Spinal cord (tissue), 10 donors: ENCODE results near the gene SEC23A. TPM values are rescaled to one million over a fixed set of nuclear protein-coding genes. Genes with fewer than 3 reads are reported as not detected.
A peak's percentile ranks its signal among the peaks of the same experiment; 100 is the strongest.
"Not testable (repeated sequence)": the region's sequence is repeated elsewhere in the genome, so short reads cannot be mapped to it uniquely, and the experiment has no call there.

Experiments
- DNase-seq, 6 donors: peaks; one replicate each; pipeline versions ENCODE4 v3.0.0 to v3.0.0-alpha.2; 2013 to 2015; ENCODE audit warnings: low spot score in 6 of 6, low read depth in 4 of 6
- H3K27ac ChIP-seq: one replicate; pipeline ENCODE4 v1.5.1; 2013; ENCODE audit warnings: low read depth, low read length, control low read depth
- H3K27me3 ChIP-seq: one replicate; pipeline ENCODE4 v1.6.1; 2013; ENCODE audit warnings: low read length; ENCODE audit not compliant: control insufficient read depth, insufficient read depth
- H3K36me3 ChIP-seq: one replicate; pipeline ENCODE4 v1.6.1; 2013; ENCODE audit warnings: low read length; ENCODE audit not compliant: control insufficient read depth, insufficient read depth
- H3K4me1 ChIP-seq: one replicate; pipeline ENCODE4 v1.6.1; 2013; ENCODE audit warnings: low read length; ENCODE audit not compliant: control insufficient read depth, insufficient read depth
- H3K4me3 ChIP-seq: one replicate; pipeline ENCODE4 v1.5.1; 2013; ENCODE audit warnings: low read depth, low read length, control low read depth
- H3K9me3 ChIP-seq: one replicate; pipeline ENCODE4 v1.6.1; 2013; ENCODE audit warnings: low read length; ENCODE audit not compliant: control insufficient read depth, insufficient read depth
- WGBS: methylation state at CpG from one replicate; pipeline ENCODE4 v1.1.5; 2013; ENCODE audit warnings: missing lambda C conversion rate; ENCODE audit not compliant: insufficient coverage; 5-methylcytosine and 5-hydroxymethylcytosine counted together
- polyA plus RNA-seq, 2 donors: library from polyadenylated mRNA; unstranded; fragments of 120-200 nt; gene quantifications; one replicate each; pipeline ENCODE4 v1.2.1, GENCODE V29; 2013; ENCODE audit not compliant: insufficient read length in 2 of 2
- total RNA-seq, 2 donors: library from RNA; depleted of rRNA in 1 of 2; stranded (reverse); fragments of 120-200 nt in 1 of 2; fragments of >200 nt in 1 of 2; gene quantifications; one replicate each; pipeline versions ENCODE4 v1.2.3 to v1.2.4, GENCODE V29; 2013 to 2014
- donor health status: healthy.

SEC23A gene
- total and polyA plus RNA-seq, 4 donors: 48.5 to 162 (median 81.9) TPM

- Histone ChIP-seq H3K36me3 (peaks cover 4% of the 10 kb centered on the region), H3K9me3 (no peaks in the 10 kb centered on the region), H3K27me3 (no peaks in the 10 kb centered on the region), H3K4me3 (peak within 1 kb of the TSS; percentile 83), H3K4me1 (peaks cover 5% of the 10 kb centered on the region), H3K27ac (peak within 1 kb of the TSS; percentile 81)
- peak; percentile 80 to 99 (median 92) for DNase-seq
- WGBS: 0% methylated on average over 32 of the region's 40 CpGs
Observed at GRCh38 chr14:39114073-39114838, 11.2 kb upstream of the SEC23A start, which contains the start of gene GEMIN2. GEMIN2 (plus strand) TSS chr14:39114323; CDS start chr14:39114339, 16 bp downstream.

DNA sequence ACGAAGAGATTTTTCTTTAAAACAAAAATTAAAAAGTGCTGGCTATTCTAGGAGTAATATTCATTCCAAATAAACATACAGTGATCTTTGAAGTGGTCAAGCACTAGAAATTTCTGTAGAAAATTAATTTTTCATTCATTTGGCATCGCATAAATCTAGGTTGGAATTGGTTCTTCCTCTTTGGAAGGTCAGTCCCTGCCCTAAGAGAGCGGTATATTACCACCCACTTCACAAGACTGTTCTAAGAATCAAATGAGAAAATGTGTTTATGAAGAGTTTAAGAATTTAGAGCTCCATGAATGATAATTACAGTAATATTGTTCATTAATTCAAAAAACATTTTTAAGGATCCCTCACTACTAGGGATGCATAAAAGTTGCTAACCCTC is 10.6 kb upstream of the SEC23A start:
- Histone ChIP-seq H3K4me3 (peak overlapping the region; percentile 83), H3K27me3 (no peaks in the 10 kb centered on the region), H3K4me1 (peaks cover 5% of the 10 kb centered on the region), H3K9me3 (no peaks in the 10 kb centered on the region), H3K27ac (peak overlapping the region; percentile 81), H3K36me3 (peaks cover under 1% of the 10 kb centered on the region)
- no CpG with 5 or more reads among the region's 3 CpGs for WGBS
- no peak for DNase-seq

DNA sequence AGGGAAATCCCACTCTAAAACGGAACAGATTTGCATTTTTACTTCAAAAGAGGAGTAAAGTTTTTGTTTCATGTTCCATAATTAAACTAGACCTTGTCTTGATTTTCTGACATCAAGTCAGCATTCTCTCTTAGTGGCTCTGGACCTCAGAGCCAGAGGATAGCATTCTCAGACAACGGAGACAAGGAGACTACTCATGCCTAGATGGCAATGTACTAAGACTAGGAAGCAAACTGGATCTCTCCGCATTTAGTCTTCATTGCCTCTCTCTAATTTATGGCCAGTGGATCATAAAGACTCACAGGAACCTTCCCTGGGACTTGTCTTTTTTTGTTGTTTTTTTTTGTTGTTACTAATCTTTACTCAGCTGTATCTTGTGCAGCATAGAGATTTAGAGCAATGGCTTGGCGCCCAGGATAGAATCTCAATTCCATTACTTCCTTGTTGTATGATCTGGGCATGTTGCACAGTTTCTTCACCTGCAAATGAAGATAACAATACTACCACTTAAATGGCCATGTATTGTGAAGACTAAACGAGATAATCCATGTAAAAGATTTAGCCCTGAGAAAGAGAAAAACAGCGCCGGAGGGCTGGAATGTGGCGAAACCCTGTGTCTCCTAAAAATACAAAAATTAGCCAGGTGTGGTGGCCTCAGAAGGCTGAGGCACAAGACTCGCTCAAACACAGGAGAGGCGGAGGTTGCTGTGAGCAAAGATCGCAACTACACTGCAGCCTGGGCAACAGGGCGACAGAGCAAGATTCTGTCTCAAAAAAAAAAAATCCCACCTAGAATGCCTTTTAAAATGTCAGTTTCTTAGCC is 7.1 kb upstream of the SEC23A start:
- Histone ChIP-seq H3K9me3 (no peaks in the 10 kb centered on the region), H3K27ac (no peak overlapping the region), H3K4me3 (no peak overlapping the region), H3K27me3 (no peaks in the 10 kb centered on the region), H3K36me3 (no peaks in the 10 kb centered on the region), H3K4me1 (peaks cover 2% of the 10 kb centered on the region)
- DNase-seq: no peak
- 88% methylated on average over 8 of the region's 12 CpGs for WGBS

DNA sequence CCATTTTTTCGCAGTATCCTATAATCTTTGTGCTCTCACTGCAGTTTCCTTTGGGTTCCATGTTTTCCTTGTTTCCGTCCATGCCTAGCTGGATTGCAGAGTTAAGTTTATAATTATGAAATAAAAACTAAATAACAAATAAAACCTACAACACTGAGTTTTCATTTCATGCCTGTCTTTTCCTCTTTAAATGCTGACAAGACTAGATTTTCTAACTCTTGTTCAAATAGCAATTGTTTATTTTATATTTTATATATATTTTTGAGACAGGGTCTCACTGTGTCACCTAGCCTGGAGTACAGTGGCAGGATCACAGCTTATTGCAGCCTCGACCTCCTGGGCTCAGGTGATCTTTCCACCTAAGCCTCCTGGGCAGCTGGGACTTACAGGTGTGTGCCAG is 5.8 kb upstream of the SEC23A start:
- H3K27me3 ChIP-seq: no peaks in the 10 kb centered on the region
- 80% methylated on average over 1 of the region's 3 CpGs for WGBS

DNA sequence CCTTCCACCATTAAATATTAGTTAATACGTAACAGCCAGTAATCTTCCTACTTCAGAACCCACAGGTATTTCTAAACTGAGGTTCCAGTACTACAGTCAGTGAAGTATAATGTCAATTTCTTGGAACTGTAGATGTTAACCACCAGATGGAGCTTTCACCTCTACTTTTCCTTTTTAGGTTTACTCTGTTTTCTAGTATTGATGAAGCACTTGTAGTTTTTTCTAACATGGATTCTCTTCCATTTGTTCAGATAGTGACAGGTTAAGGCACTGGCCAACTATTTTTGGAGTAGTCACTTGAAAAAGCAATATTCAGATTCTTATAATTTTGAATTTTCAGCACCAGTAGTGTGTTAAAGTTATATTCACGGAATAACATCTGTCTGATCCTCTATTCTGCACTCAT is 4.6 kb upstream of the SEC23A start:
- no peaks in the 10 kb centered on the region for H3K9me3 ChIP-seq
- no peaks in the 10 kb centered on the region for H3K36me3 ChIP-seq
- peaks cover 6% of the 10 kb centered on the region for H3K4me1 ChIP-seq
- H3K27me3 ChIP-seq: no peaks in the 10 kb centered on the region
- DNase-seq: peak in 5 of 6 donors; percentile 18 to 83 (median 29)
- no peak overlapping the region for H3K4me3 ChIP-seq
- H3K27ac ChIP-seq: no peak overlapping the region
- no CpG with 5 or more reads among the region's 2 CpGs for WGBS

More for the DNA sequence above, 5.8 kb upstream of the SEC23A start:
- Histone ChIP-seq H3K4me3 (no peak overlapping the region), H3K4me1 (peaks cover 6% of the 10 kb centered on the region), H3K36me3 (no peaks in the 10 kb centered on the region), H3K9me3 (no peaks in the 10 kb centered on the region), H3K27ac (no peak overlapping the region)
- no peak for DNase-seq

GRCh38 chr14:39104078-39104801 is 1.2 kb upstream of the SEC23A start:
- not testable (repeated sequence) for H3K36me3 ChIP-seq, DNase-seq, H3K27me3 ChIP-seq, H3K9me3 ChIP-seq
- H3K4me3 ChIP-seq: peak overlapping the region; percentile 77
- peak overlapping the region; percentile 91 for H3K27ac ChIP-seq
- WGBS: 92% methylated on average over 6 of the region's 17 CpGs
- peaks cover 12% of the 10 kb centered on the region for H3K4me1 ChIP-seq

GRCh38 chr14:39102265-39102968 is 618 bp downstream of the SEC23A start:
- peak overlapping the region; percentile 91 for H3K27ac ChIP-seq
- WGBS: 0% methylated on average over 15 of the region's 23 CpGs
- peak overlapping the region; percentile 77 for H3K4me3 ChIP-seq
- H3K36me3 ChIP-seq: no peaks in the 10 kb centered on the region
- H3K9me3 ChIP-seq: no peaks in the 10 kb centered on the region
- no peaks in the 10 kb centered on the region for H3K27me3 ChIP-seq
- H3K4me1 ChIP-seq: peaks cover 12% of the 10 kb centered on the region
- peak; percentile 13 to 65 (median 42) for DNase-seq

DNA sequence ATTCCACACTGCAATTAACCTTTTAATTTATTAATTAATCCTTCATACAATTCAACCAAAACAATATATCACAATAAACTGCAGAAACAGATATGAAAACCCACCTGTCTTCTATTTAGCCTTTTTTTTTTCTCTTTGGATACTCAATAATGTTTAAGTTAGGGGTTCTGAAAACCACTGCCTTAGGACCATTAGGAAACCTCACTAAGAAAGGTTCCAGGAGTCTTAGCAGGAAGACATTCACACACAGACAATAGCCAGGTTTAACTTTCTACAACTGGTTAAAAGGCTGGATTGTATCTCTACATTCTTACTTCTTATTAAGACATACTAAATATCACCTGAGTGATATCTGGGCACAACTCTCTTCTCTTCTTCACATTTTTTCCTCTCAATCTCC is 3.3 kb downstream of the SEC23A start:
- Histone ChIP-seq H3K4me1 (peaks cover 12% of the 10 kb centered on the region), H3K27ac (no peak overlapping the region), H3K9me3 (no peaks in the 10 kb centered on the region), H3K4me3 (no peak overlapping the region), H3K36me3 (peaks cover 7% of the 10 kb centered on the region), H3K27me3 (no peaks in the 10 kb centered on the region)
- no peak for DNase-seq

GRCh38 chr14:39099215-39099614 is 3.8 kb downstream of the SEC23A start:
- 94% methylated on average over 6 of the region's 10 CpGs for WGBS
- DNase-seq, H3K36me3 ChIP-seq, H3K4me3 ChIP-seq, H3K27me3 ChIP-seq, H3K27ac ChIP-seq, H3K9me3 ChIP-seq: not testable (repeated sequence)
- H3K4me1 ChIP-seq: peaks cover 11% of the 10 kb centered on the region
